Measurements from ENCODE around the gene SHROOM3. TPM values are rescaled to one million over a fixed set of nuclear protein-coding genes. Genes with fewer than 3 reads are reported as not detected.

The SHROOM3 gene
- total RNA-seq, 1 donor from 2014 or later, result 42.7 TPM

DNA sequence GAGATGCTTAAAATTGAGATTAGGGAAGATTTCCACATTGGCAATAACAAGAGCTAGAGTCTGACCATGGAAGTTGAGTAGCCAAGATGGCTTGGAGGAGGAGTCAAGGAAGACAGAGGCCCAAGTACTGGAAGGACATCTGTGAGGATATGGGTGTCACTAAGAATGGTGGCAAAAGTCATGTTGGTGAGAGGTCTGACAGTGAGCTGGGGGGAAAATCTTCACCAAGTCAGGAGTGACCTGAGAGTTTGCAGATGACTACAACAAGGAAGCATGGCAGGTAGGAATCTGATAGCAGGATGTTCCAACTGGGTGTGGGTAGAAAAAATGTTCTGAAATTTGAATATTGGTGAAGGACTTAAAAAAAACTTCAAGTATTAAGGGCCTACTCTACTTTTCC is 103.3 kb downstream of the SHROOM3 start:
- Mint-ChIP-seq H3K27ac (ENCODE audit: unreplicated experiment) (no peak overlapping the region), H3K4me1 (ENCODE audit: low read depth) (peaks cover 36% of the 10 kb centered on the region), H3K4me3 (ENCODE audit: unreplicated experiment) (no peak overlapping the region), H3K27me3 (ENCODE audit: low read depth) (no peaks in the 10 kb centered on the region), H3K36me3 (ENCODE audit: low read depth) (peaks cover 1% of the 10 kb centered on the region), H3K9me3 (ENCODE audit: low read depth) (peaks cover 2% of the 10 kb centered on the region)
- TF ChIP-seq, protein P1, sequence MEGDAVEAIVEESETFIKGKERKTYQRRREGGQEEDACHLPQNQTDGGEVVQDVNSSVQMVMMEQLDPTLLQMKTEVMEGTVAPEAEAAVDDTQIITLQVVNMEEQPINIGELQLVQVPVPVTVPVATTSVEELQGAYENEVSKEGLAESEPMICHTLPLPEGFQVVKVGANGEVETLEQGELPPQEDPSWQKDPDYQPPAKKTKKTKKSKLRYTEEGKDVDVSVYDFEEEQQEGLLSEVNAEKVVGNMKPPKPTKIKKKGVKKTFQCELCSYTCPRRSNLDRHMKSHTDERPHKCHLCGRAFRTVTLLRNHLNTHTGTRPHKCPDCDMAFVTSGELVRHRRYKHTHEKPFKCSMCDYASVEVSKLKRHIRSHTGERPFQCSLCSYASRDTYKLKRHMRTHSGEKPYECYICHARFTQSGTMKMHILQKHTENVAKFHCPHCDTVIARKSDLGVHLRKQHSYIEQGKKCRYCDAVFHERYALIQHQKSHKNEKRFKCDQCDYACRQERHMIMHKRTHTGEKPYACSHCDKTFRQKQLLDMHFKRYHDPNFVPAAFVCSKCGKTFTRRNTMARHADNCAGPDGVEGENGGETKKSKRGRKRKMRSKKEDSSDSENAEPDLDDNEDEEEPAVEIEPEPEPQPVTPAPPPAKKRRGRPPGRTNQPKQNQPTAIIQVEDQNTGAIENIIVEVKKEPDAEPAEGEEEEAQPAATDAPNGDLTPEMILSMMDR (IDR thresholded peaks at IDR 0.05), result no peak
- no peak for DNase-seq (ENCODE audit: low spot score)

DNA sequence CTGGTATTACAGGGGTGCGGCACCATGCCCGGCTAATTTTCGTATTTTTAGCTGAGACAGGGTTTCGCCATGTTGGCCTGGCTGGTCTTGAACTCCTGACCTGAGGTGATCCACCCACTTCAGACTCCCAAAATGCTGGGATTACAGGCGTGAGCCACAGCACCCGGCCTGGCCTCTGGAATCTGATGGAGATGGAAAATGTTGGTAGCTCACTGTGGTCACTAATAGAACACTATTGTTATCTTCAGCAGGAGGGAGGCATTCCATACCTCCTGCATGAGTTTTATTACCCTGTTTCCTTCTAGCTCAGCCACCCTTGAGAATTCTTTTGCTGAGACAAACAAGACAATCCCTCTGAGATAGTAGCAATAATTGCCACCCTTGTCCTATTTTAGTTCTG is 105.0 kb downstream of the SHROOM3 start:
- TF ChIP-seq, protein P1 (IDR thresholded peaks at IDR 0.05), result no peak
- H3K27me3 Mint-ChIP-seq (ENCODE audit: low read depth), result no peaks in the 10 kb centered on the region
- no peak for DNase-seq (ENCODE audit: low spot score)
- no peak overlapping the region for H3K4me3 Mint-ChIP-seq (ENCODE audit: unreplicated experiment)
- peak overlapping the region; percentile 62 for H3K27ac Mint-ChIP-seq (ENCODE audit: unreplicated experiment)
- H3K9me3 Mint-ChIP-seq (ENCODE audit: low read depth), result peaks cover 2% of the 10 kb centered on the region
- peaks cover 34% of the 10 kb centered on the region for H3K4me1 Mint-ChIP-seq (ENCODE audit: low read depth)
- H3K36me3 Mint-ChIP-seq (ENCODE audit: low read depth), result peaks cover 1% of the 10 kb centered on the region

DNA sequence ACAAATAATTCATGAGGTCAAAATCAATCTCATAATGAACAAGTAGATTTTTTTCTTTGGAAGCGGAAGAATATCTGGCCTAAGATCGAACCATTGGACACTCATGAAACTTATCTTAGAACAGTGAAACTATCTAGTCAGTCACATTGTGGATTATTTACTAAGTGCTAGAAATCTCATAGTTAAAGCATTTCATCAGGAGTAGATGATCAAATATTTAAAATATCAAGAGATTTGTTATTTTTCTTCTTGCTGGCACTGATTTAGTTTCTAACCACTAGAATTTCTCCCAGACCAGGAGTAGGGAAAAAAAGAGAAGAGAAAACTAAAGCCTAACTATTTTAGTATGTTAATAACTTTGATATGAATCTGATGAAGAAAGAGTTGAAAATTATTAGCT is 105.5 kb downstream of the SHROOM3 start:
- H3K4me3 Mint-ChIP-seq (ENCODE audit: unreplicated experiment), result no peak overlapping the region
- TF ChIP-seq, protein P1 (IDR thresholded peaks at IDR 0.05), result no peak
- peak overlapping the region; percentile 62 for H3K27ac Mint-ChIP-seq (ENCODE audit: unreplicated experiment)
- peaks cover 2% of the 10 kb centered on the region for H3K9me3 Mint-ChIP-seq (ENCODE audit: low read depth)
- no peaks in the 10 kb centered on the region for H3K27me3 Mint-ChIP-seq (ENCODE audit: low read depth)
- H3K36me3 Mint-ChIP-seq (ENCODE audit: low read depth), result peaks cover 1% of the 10 kb centered on the region
- DNase-seq (ENCODE audit: low spot score), result no peak
- H3K4me1 Mint-ChIP-seq (ENCODE audit: low read depth), result peaks cover 34% of the 10 kb centered on the region

DNA sequence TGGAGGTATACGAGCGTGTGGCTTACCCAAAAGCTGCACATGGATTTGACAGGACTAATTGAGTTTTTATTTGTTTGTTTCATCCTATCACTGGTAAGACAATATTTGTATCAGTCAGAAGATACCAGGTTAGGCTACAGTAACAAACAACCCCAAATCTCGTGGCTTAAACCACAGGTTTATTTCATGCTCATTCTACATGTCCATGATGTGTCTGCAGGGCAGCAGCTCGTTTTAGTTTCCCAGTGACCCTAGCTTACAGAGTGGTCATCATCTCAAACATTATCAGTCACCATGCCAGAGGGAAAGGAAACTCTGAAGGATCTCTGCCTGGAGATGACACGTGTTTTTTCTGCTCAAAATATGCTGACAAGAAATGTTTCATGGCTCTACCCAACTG is 108.3 kb downstream of the SHROOM3 start:
- no peak for DNase-seq (ENCODE audit: low spot score)
- H3K4me1 Mint-ChIP-seq (ENCODE audit: low read depth), result peaks cover 43% of the 10 kb centered on the region
- no peak overlapping the region for H3K4me3 Mint-ChIP-seq (ENCODE audit: unreplicated experiment)
- H3K9me3 Mint-ChIP-seq (ENCODE audit: low read depth), result peaks cover 2% of the 10 kb centered on the region
- H3K27me3 Mint-ChIP-seq (ENCODE audit: low read depth), result no peaks in the 10 kb centered on the region
- TF ChIP-seq, protein P1 (IDR thresholded peaks at IDR 0.05), result no peak
- H3K27ac Mint-ChIP-seq (ENCODE audit: unreplicated experiment), result no peak overlapping the region
- peaks cover 1% of the 10 kb centered on the region for H3K36me3 Mint-ChIP-seq (ENCODE audit: low read depth)

DNA sequence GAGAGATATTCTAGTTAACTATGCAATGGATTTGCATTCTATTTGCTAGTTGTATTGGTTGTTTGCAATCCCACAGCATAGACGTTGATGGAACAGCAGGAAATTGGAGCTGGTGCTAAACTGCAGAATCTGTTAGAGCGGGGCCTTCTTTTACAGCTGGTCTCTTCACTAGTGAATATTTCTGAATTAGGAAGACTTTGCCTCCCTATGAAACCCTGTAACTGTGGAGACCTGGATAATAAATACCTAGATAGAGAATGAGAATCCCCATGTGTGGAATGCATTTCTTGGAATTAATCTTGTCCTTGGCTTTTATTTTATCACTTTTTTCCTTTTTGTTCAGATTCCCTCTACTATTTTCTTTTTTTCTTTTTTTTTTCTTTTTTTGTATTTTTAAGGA is 109.7 kb downstream of the SHROOM3 start:
- peaks cover 2% of the 10 kb centered on the region for H3K9me3 Mint-ChIP-seq (ENCODE audit: low read depth)
- H3K4me3 Mint-ChIP-seq (ENCODE audit: unreplicated experiment), result no peak overlapping the region
- DNase-seq (ENCODE audit: low spot score), result no peak
- TF ChIP-seq, protein P1 (IDR thresholded peaks at IDR 0.05), result no peak
- H3K36me3 Mint-ChIP-seq (ENCODE audit: low read depth), result peaks cover 1% of the 10 kb centered on the region
- H3K27ac Mint-ChIP-seq (ENCODE audit: unreplicated experiment), result no peak overlapping the region
- peaks cover 37% of the 10 kb centered on the region for H3K4me1 Mint-ChIP-seq (ENCODE audit: low read depth)
- H3K27me3 Mint-ChIP-seq (ENCODE audit: low read depth), result no peaks in the 10 kb centered on the region

Data from chondrocyte (in vitro differentiated cells).